Tibial artery (tissue), 4 donors: ENCODE data around the gene CCDC43.

Source experiments
- DNase-seq, 2 donors: peaks; one replicate each; pipeline ENCODE4 v3.0.0-alpha.2; 2019
- H3K27ac ChIP-seq, 2 donors: fragments of 200-600 bp; sonication (generic) in 1 of 2; 1 replicate in 1 of 2; 2 replicates in 1 of 2; pipeline ENCODE4 v1.5.1; 2018 to 2019; ENCODE audit warnings: mild to moderate bottlenecking in 1 of 2
- H3K27me3 ChIP-seq, 2 donors: fragments of 200-600 bp; sonication (generic) in 1 of 2; one replicate each; pipeline versions ENCODE4 v1.5.1 to v1.6.0; 2016 to 2019
- H3K36me3 ChIP-seq, 3 donors: fragments of 200-600 bp; sonication (generic) in 2 of 3; one replicate each; pipeline ENCODE4 v1.5.1; 2016 to 2019; ENCODE audit warnings: mild to moderate bottlenecking in 2 of 3
- H3K4me1 ChIP-seq, 4 donors: fragments of 200-600 bp; sonication (generic) in 2 of 4; 1 replicate in 3 of 4; 2 replicates in 1 of 4; pipeline ENCODE4 v1.5.1; 2016 to 2019
- H3K4me3 ChIP-seq, 2 donors: fragments of 200-600 bp; sonication (generic) in 1 of 2; 1 replicate in 1 of 2; 2 replicates in 1 of 2; pipeline ENCODE4 v1.5.1; 2018 to 2019; ENCODE audit warnings: mild to moderate bottlenecking in 2 of 2
- H3K9me3 ChIP-seq, 3 donors: fragments of 200-600 bp; sonication (generic) in 1 of 3; one replicate each; pipeline ENCODE4 v1.5.1; 2016 to 2019
- intact Hi-C: fragments of 100-400 bp; cut with DNase I; formaldehyde crosslinking; loops from one replicate; pipeline ENCODE4 v1.15.0; 2023; ENCODE audit warnings: low total_unique reads
- TF ChIP-seq, protein P1 (sequence below), 2 experiments: fragments of 200-600 bp in 1 of 2; fragments of 450-650 bp in 1 of 2; IDR thresholded peaks; one replicate each; pipeline ENCODE4 v1.5.1; 2017 to 2019; ENCODE audit warnings: antibody characterized with exemption in 2 of 2, mild to moderate bottlenecking in 1 of 2, moderate library complexity in 1 of 2

CCDC43 gene

DNA sequence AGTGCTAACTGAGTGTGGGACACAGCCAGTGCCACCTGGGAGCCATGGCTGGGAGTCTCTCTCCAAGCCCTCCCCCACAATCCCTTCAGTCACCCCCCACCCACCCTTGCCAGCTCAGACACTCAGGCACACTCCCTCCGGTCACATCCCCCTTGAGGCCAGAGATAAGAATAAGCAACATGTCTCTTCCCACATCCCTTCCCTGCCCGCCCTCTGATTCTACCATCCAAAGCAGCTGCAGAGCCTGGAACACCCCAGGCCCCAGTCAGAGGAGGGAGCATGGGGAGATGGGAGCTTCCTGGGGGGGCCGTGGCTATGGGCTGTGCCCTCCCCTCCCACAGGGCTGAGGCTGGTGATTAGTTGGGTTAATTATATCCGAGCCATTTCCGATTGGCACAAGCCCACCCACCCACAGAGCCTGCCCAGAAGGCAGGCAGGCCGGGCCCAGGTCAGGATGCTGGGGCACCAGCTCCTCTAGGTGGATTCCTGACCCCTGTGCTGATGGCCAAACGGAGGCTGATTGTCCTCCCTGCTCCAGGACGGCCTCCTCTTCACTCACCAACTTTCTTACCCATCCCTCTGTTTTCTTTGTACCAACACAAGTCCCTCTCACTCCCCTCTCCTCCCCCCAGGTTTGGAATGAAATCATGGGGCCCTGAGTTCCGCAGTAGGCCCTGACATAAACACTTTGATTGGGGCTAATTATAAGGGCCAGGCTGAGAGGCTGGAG, 61.9 kb downstream of the CCDC43 start:
- TF ChIP-seq, protein P1, sequence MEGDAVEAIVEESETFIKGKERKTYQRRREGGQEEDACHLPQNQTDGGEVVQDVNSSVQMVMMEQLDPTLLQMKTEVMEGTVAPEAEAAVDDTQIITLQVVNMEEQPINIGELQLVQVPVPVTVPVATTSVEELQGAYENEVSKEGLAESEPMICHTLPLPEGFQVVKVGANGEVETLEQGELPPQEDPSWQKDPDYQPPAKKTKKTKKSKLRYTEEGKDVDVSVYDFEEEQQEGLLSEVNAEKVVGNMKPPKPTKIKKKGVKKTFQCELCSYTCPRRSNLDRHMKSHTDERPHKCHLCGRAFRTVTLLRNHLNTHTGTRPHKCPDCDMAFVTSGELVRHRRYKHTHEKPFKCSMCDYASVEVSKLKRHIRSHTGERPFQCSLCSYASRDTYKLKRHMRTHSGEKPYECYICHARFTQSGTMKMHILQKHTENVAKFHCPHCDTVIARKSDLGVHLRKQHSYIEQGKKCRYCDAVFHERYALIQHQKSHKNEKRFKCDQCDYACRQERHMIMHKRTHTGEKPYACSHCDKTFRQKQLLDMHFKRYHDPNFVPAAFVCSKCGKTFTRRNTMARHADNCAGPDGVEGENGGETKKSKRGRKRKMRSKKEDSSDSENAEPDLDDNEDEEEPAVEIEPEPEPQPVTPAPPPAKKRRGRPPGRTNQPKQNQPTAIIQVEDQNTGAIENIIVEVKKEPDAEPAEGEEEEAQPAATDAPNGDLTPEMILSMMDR (IDR thresholded peaks at IDR 0.05), result no peak
- intact Hi-C loops, result no loop called here

More for the DNA sequence above, 61.9 kb downstream of the CCDC43 start:
- Histone ChIP-seq H3K27me3 (no peaks in the 10 kb centered on the region), H3K4me1 (no peaks in the 10 kb centered on the region), H3K36me3 (no peaks in the 10 kb centered on the region), H3K9me3 (no peaks in the 10 kb centered on the region), H3K27ac (no peak overlapping the region), H3K4me3 (no peak overlapping the region)
- no peak for DNase-seq
